CD14-positive monocyte (primary cell): Measurements from ENCODE around the gene KIF25. TPM values are rescaled to one million over a fixed set of nuclear protein-coding genes. Genes with fewer than 3 reads are reported as not detected.

Source experiments
- DNase-seq, 3 donors: peaks; one replicate each; pipeline ENCODE4 v3.0.0-alpha.2; 2011 to 2022
- H2AFZ ChIP-seq: 2 replicates; pipeline ENCODE4 v1.6.0; 2012; ENCODE audit warnings: mild to moderate bottlenecking, low read depth, low read length, inconsistent platforms; ENCODE audit not compliant: insufficient read depth, poor library complexity, severe bottlenecking
- H3K27ac ChIP-seq, 2 donors: 1 replicate in 1 of 2; 2 replicates in 1 of 2; pipeline ENCODE4 v1.5.1; 2012 to 2013; ENCODE audit warnings: low read length in 2 of 2, control low read depth in 1 of 2, inconsistent platforms in 1 of 2, low read depth in 1 of 2, mild to moderate bottlenecking in 1 of 2
- H3K27me3 ChIP-seq, 2 donors: one replicate each; pipeline versions ENCODE4 v1.6.0 to v1.6.1; 2011 to 2013; ENCODE audit warnings: low read length in 2 of 2; ENCODE audit not compliant: control insufficient read depth in 2 of 2, insufficient read depth in 2 of 2
- H3K36me3 ChIP-seq, 2 donors: replicated peaks in 1 of 2; 1 replicate in 1 of 2; 2 replicates in 1 of 2; pipeline versions ENCODE4 v1.5.1 to v1.6.1; 2012 to 2013; ENCODE audit warnings: low read length in 2 of 2, control low read depth in 1 of 2, inconsistent platforms in 1 of 2, mild to moderate bottlenecking in 1 of 2; ENCODE audit not compliant: insufficient read depth in 2 of 2, control insufficient read depth in 1 of 2
- H3K4me1 ChIP-seq, 2 donors: 1 replicate in 1 of 2; 2 replicates in 1 of 2; pipeline versions ENCODE4 v1.5.1 to v1.6.1; 2012 to 2013; ENCODE audit warnings: low read length in 2 of 2, control low read depth in 1 of 2, inconsistent platforms in 1 of 2, mild to moderate bottlenecking in 1 of 2, moderate library complexity in 1 of 2; ENCODE audit not compliant: insufficient read depth in 2 of 2, control insufficient read depth in 1 of 2
- H3K4me2 ChIP-seq: replicated peaks from 2 replicates; pipeline ENCODE3; 2012; ENCODE audit warnings: low read length, moderate library complexity, mild to moderate bottlenecking; ENCODE audit not compliant: poor library complexity, severe bottlenecking; ENCODE audit errors: extremely low read depth
- H3K4me3 ChIP-seq, 3 experiments: fragments of 200-600 bp in 1 of 3; sonication (generic) in 1 of 3; replicated peaks in 1 of 3; 1 replicate in 2 of 3; 2 replicates in 1 of 3; pipeline ENCODE4 v1.5.1; 2011 to 2013; ENCODE audit warnings: low read length in 3 of 3, mild to moderate bottlenecking in 3 of 3, control low read depth in 2 of 3, low read depth in 2 of 3, inconsistent platforms in 1 of 3, moderate library complexity in 1 of 3
- H3K79me2 ChIP-seq: 2 replicates; pipeline ENCODE4 v1.6.0; 2012; ENCODE audit warnings: mild to moderate bottlenecking, control low read depth, inconsistent platforms, low read length, moderate library complexity; ENCODE audit not compliant: insufficient read depth
- H3K9ac ChIP-seq: 2 replicates; pipeline ENCODE4 v1.6.0; 2017; ENCODE audit warnings: low read length, mild to moderate bottlenecking; ENCODE audit not compliant: insufficient read depth, poor library complexity, severe bottlenecking
- H3K9me3 ChIP-seq, 2 donors: replicated peaks in 1 of 2; 1 replicate in 1 of 2; 2 replicates in 1 of 2; pipeline versions ENCODE4 v1.5.1 to v1.6.1; 2012 to 2013; ENCODE audit warnings: low read length in 2 of 2, control low read depth in 1 of 2; ENCODE audit not compliant: control insufficient read depth in 1 of 2, insufficient read depth in 1 of 2
- H4K20me1 ChIP-seq: 2 replicates; pipeline ENCODE4 v1.6.0; 2012; ENCODE audit warnings: mild to moderate bottlenecking, low read length, control low read depth, moderate library complexity; ENCODE audit not compliant: insufficient read depth
- H3K27ac Mint-ChIP-seq, 7 donors: one replicate each; pipeline ENCODE4 v1.8.0; 2020; ENCODE audit warnings: mild to moderate bottlenecking in 7 of 7, mixed read lengths in 7 of 7, moderate library complexity in 6 of 7, inconsistent platforms in 2 of 7
- H3K27me3 Mint-ChIP-seq, 3 donors: one replicate each; pipeline ENCODE4 v1.8.0; 2021 to 2022; ENCODE audit warnings: low read depth in 3 of 3, mild to moderate bottlenecking in 3 of 3, mixed read lengths in 3 of 3, moderate library complexity in 3 of 3, inconsistent platforms in 1 of 3
- H3K36me3 Mint-ChIP-seq, 2 donors: one replicate each; pipeline ENCODE4 v1.8.0; 2020; ENCODE audit warnings: mixed read lengths in 2 of 2, inconsistent platforms in 1 of 2, mild to moderate bottlenecking in 1 of 2
- H3K4me1 Mint-ChIP-seq: one replicate; pipeline ENCODE4 v1.8.0; 2020; ENCODE audit warnings: mild to moderate bottlenecking, mixed read lengths
- H3K4me3 Mint-ChIP-seq, 2 donors: one replicate each; pipeline ENCODE4 v1.8.0; 2020; ENCODE audit warnings: mild to moderate bottlenecking in 2 of 2, mixed read lengths in 2 of 2, moderate library complexity in 1 of 2
- H3K9me3 Mint-ChIP-seq, 7 donors: one replicate each; pipeline ENCODE4 v1.8.0; 2020 to 2022; ENCODE audit warnings: mixed read lengths in 7 of 7, mild to moderate bottlenecking in 6 of 7, moderate library complexity in 6 of 7, inconsistent platforms in 2 of 7
- CTCF ChIP-seq: fragments of 200-600 bp; IDR thresholded peaks from one replicate; pipeline ENCODE4 v1.8.0; 2022; ENCODE audit warnings: antibody characterized with exemption, mild to moderate bottlenecking
- WGBS: methylation state at CpG from one replicate; pipeline ENCODE4 v1.1.5; 2013; ENCODE audit warnings: missing lambda C conversion rate; ENCODE audit not compliant: insufficient coverage; 5-methylcytosine and 5-hydroxymethylcytosine counted together
- intact Hi-C, 2 donors: fragments of 100-400 bp; cut with micrococcal nuclease; formaldehyde crosslinking; loops; one replicate each; pipeline versions ENCODE4 v1.15.0 to v1.15.1; 2023
- polyA plus RNA-seq, 3 donors: library from polyadenylated mRNA; depleted of rRNA in 1 of 3; unstranded in 2 of 3; stranded (reverse) in 1 of 3; fragments of 300-500 nt in 2 of 3; fragments of >200 nt in 1 of 3; fragmentation: Illumina TruSeq in 2 of 3; gene quantifications; 1 replicate in 2 of 3; 2 replicates in 1 of 3; pipeline ENCODE4 v1.2.3, GENCODE V29; 2012 to 2021

Gene KIF25
- polyA plus RNA-seq, 3 donors: not detected

GRCh38 chr6:167976708-167977107 is 20.8 kb upstream of the KIF25 start:
- no peaks in the 10 kb centered on the region for H3K4me1 Mint-ChIP-seq
- no peak overlapping the region for H3K4me2 ChIP-seq
- H3K27me3 Mint-ChIP-seq: peaks cover 0 to 4% (median 0%) of the 10 kb centered on the region in 3 donors
- H3K9me3 Mint-ChIP-seq: peaks cover 3 to 21% (median 10%) of the 10 kb centered on the region in 7 donors
- H3K4me1 ChIP-seq: no peaks in the 10 kb centered on the region
- no peak overlapping the region for H3K27ac Mint-ChIP-seq
- H2AFZ ChIP-seq: no peak overlapping the region
- WGBS: 96% methylated on average over 19 of the region's 27 CpGs
- H3K9ac ChIP-seq: no peak overlapping the region
- no peaks in the 10 kb centered on the region for H3K79me2 ChIP-seq
- intact Hi-C loops: no loop called here
- no peaks in the 10 kb centered on the region for H3K36me3 Mint-ChIP-seq
- H3K36me3 ChIP-seq: no peaks in the 10 kb centered on the region
- no peak overlapping the region for H3K27ac ChIP-seq
- no peak for DNase-seq
- no peaks in the 10 kb centered on the region for H3K27me3 ChIP-seq
- TF ChIP-seq CTCF: no peak
- no peak overlapping the region for H3K4me3 Mint-ChIP-seq
- H3K4me3 ChIP-seq: no peak overlapping the region
- H3K9me3 ChIP-seq: peaks cover 3 to 19% of the 10 kb centered on the region in 2 donors
- no peaks in the 10 kb centered on the region for H4K20me1 ChIP-seq

DNA sequence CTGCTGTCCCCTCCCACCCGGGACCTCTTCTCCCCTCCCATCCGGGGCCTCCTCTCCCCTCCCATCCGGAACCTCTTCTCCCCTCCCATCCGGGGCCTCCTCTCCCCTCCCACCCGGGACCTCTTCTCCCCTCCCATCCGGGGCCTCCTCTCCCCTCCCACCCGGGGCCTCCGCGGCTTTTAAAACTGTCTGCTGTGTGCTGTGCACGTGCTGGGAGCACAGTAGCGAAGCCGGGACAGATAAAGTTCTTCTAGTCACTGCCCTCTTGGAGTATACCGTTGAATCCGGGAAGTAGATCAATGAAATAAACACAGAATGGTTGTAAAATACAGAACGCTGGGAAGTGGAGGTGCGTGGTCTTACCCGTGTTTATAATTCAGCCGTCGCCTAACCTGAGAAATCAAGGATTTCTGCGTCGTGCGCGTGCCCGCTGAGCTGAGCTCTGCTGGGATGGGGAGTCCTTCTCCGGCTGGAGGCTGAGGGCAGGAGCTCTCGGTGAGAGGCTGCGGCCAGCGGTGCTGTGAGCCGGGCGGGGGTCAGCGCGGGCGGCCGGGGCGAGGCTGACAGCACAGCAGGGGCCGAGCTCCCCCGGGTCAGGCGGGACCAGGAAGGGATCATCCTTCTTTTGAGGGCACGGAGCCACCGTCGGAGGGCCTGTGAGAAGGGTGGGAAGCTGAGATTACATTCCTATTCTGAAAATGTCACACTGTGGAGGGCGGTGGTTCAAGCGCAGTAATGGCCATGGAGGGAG is 19.6 kb upstream of the KIF25 start:
- no peaks in the 10 kb centered on the region for H3K36me3 ChIP-seq
- no peaks in the 10 kb centered on the region for H3K27me3 ChIP-seq
- no peak overlapping the region for H3K9ac ChIP-seq
- no peaks in the 10 kb centered on the region for H3K79me2 ChIP-seq
- Mint-ChIP-seq H3K36me3 (no peaks in the 10 kb centered on the region), H3K9me3 (peaks cover 5 to 21% (median 13%) of the 10 kb centered on the region in 7 donors), H3K4me3 (no peak overlapping the region), H3K27me3 (peaks cover 0 to 4% (median 3%) of the 10 kb centered on the region in 3 donors), H3K4me1 (no peaks in the 10 kb centered on the region), H3K27ac (no peak overlapping the region)
- DNase-seq: no peak
- TF ChIP-seq CTCF: no peak
- no peaks in the 10 kb centered on the region for H4K20me1 ChIP-seq
- no peak overlapping the region for H2AFZ ChIP-seq
- WGBS: 98% methylated on average over 18 of the region's 43 CpGs
- H3K4me1 ChIP-seq: no peaks in the 10 kb centered on the region
- intact Hi-C loops: no loop called here
- H3K9me3 ChIP-seq: peaks cover 3 to 21% of the 10 kb centered on the region in 2 donors
- no peak overlapping the region for H3K4me2 ChIP-seq
- H3K4me3 ChIP-seq: no peak overlapping the region
- H3K27ac ChIP-seq: no peak overlapping the region
